Muscle of arm (tissue), 14 donors: ENCODE data around the gene REELD1. TPM values are rescaled to one million over a fixed set of nuclear protein-coding genes. Genes with fewer than 3 reads are reported as not detected.

Experiments used
- DNase-seq: peaks from one replicate; pipeline ENCODE4 v3.0.0-alpha.2; 2013
- long read RNA-seq, 11 donors: transcript quantifications; one replicate each; lab custom pipeline, GENCODE V29; 2026
- polyA plus RNA-seq, 12 donors: library from polyadenylated mRNA; unstranded; fragments of 120-200 nt; gene quantifications; one replicate each; pipeline ENCODE4 v1.2.1, GENCODE V29; 2013; ENCODE audit not compliant: insufficient read length in 12 of 12

The REELD1 gene
- polyA plus RNA-seq = under 1 TPM in 4 of 12 donors, not detected in 8; 0.08 to 0.57 (median 0.22) TPM
- long read RNA-seq, donor 1 = 0 reads
- long read RNA-seq, donor 2 = 0 reads
- long read RNA-seq, donor 3 = 0 reads
- long read RNA-seq, donor 4 = 0 reads
- long read RNA-seq, donor 5 = 0 reads
- long read RNA-seq, donor 6 = 0 reads
- long read RNA-seq, donor 7 = 0 reads
- long read RNA-seq, donor 8 = 0 reads
- long read RNA-seq, donor 9 = 0 reads
- long read RNA-seq, donor 10 = 0 reads
- long read RNA-seq, donor 11 = 0 reads

GRCh38 chr4:146214238-146214637 is at the start of gene REELD1:
REELD1 (plus strand) TSS chr4:146214538; CDS start chr4:146216953, 2,415 bp downstream.
- no peak for DNase-seq

- peak; percentile 55 for DNase-seq
Observed at GRCh38 chr4:146165221-146165620, 49.1 kb upstream of the REELD1 start.

- DNase-seq = no peak
Observed at GRCh38 chr4:146165840-146166239, 48.5 kb upstream of the REELD1 start.

- no peak for DNase-seq
Observed at GRCh38 chr4:146170149-146170548, 44.2 kb upstream of the REELD1 start.

- DNase-seq = peak; percentile 88
Observed at GRCh38 chr4:146175541-146176453, 38.5 kb upstream of the REELD1 start, which contains the start of gene LSM6. LSM6 (plus strand) TSS chr4:146175718; CDS start chr4:146182922, 7,204 bp downstream.

GRCh38 chr4:146176891-146177290 is 37.4 kb upstream of the REELD1 start:
- DNase-seq = no peak

GRCh38 chr4:146178126-146178525 is 36.2 kb upstream of the REELD1 start:
- DNase-seq = no peak

- DNase-seq = no peak
Observed at GRCh38 chr4:146179784-146180370, 34.5 kb upstream of the REELD1 start.

- DNase-seq = no peak
Observed at GRCh38 chr4:146182443-146182842, 31.9 kb upstream of the REELD1 start.

GRCh38 chr4:146183209-146183608 is 31.1 kb upstream of the REELD1 start:
- DNase-seq = no peak

GRCh38 chr4:146186041-146186440 is 28.3 kb upstream of the REELD1 start:
- DNase-seq = no peak

- DNase-seq = no peak
Observed at GRCh38 chr4:146186596-146186995, 27.7 kb upstream of the REELD1 start.

GRCh38 chr4:146190456-146190855 is 23.9 kb upstream of the REELD1 start:
- no peak for DNase-seq

GRCh38 chr4:146191766-146192458 is 22.4 kb upstream of the REELD1 start:
- no peak for DNase-seq

- no peak for DNase-seq
Observed at GRCh38 chr4:146193628-146194027, 20.7 kb upstream of the REELD1 start.

GRCh38 chr4:146194212-146194611 is 20.1 kb upstream of the REELD1 start:
- DNase-seq = no peak

- no peak for DNase-seq
Observed at GRCh38 chr4:146202665-146203064, 11.7 kb upstream of the REELD1 start.

GRCh38 chr4:146207410-146207809 is 6.9 kb upstream of the REELD1 start:
- no peak for DNase-seq

GRCh38 chr4:146210890-146211289 is 3.4 kb upstream of the REELD1 start:
- no peak for DNase-seq

GRCh38 chr4:146211440-146211839 is 2.9 kb upstream of the REELD1 start:
- no peak for DNase-seq

GRCh38 chr4:146212781-146213180 is 1.6 kb upstream of the REELD1 start:
- DNase-seq = no peak

GRCh38 chr4:146222313-146222712 is 8.0 kb downstream of the REELD1 start:
- DNase-seq = no peak
